ENCODE results near the gene F2RL3. TPM values are rescaled to one million over a fixed set of nuclear protein-coding genes. Genes with fewer than 3 reads are reported as not detected.

Gene F2RL3
- total RNA-seq, 1 experiment from 2014 or later = not detected

GRCh38 chr19:16853066-16853465 is 35.7 kb upstream of the F2RL3 start:
- ChIA-PET POLR2A (no interaction called here), CTCF (no interaction called here)
- TF ChIP-seq REST (IDR thresholded peaks at IDR 0.05; ENCODE audit: insufficient read depth in 1 of 2, low read depth in 2 of 2, low read length in 1 of 2) (no peak), POLR2AphosphoS5 (IDR thresholded peaks at IDR 0.05; ENCODE audit: low read depth, low read length) (no peak), CTCF (IDR thresholded peaks at IDR 0.05) (no peak), SIN3A (IDR thresholded peaks at IDR 0.05; ENCODE audit: borderline replicate concordance, insufficient read depth, low read depth, low read length) (no peak), TCF7L2 (IDR thresholded peaks at IDR 0.05; ENCODE audit: low read depth, low read length) (no peak)
- no peak for ATAC-seq
- intact Hi-C loops (cut with micrococcal nuclease; ENCODE audit: unreplicated experiment) (no loop called here), in situ Hi-C loops (cut with HindIII; ENCODE audit: low pct_unique_long_range_greater_than_20kb, low sequenced_read_pairs) (no loop called here)
- Histone ChIP-seq H3K4me3 (ENCODE audit: low read depth in 2 of 2, low read length in 2 of 2) (no peak overlapping the region), H3K27ac (ENCODE audit: low read length) (no peak overlapping the region), H3K9me3 (ENCODE audit: control insufficient read depth, insufficient read depth, low read depth, low read length) (no peaks in the 10 kb centered on the region), H3K36me3 (ENCODE audit: control insufficient read depth, insufficient read depth, low read length) (peaks cover 2% of the 10 kb centered on the region), H3K27me3 (ENCODE audit: control insufficient read depth, insufficient read depth, low read length) (no peaks in the 10 kb centered on the region), H3K4me1 (ENCODE audit: control insufficient read depth, insufficient read depth, low read length) (no peaks in the 10 kb centered on the region)
- no TSS peak for BruUV-seq (replicated peaks)
- no peak for DNase-seq (ENCODE audit: low read depth, low spot score)

GRCh38 chr19:16856091-16856490 is 32.7 kb upstream of the F2RL3 start:
- Histone ChIP-seq H3K9me3 (ENCODE audit: control insufficient read depth, insufficient read depth, low read depth, low read length) (no peaks in the 10 kb centered on the region), H3K27me3 (ENCODE audit: control insufficient read depth, insufficient read depth, low read length) (no peaks in the 10 kb centered on the region), H3K36me3 (ENCODE audit: control insufficient read depth, insufficient read depth, low read length) (no peaks in the 10 kb centered on the region), H3K4me3 (ENCODE audit: low read depth in 2 of 2, low read length in 2 of 2) (no peak overlapping the region), H3K4me1 (ENCODE audit: control insufficient read depth, insufficient read depth, low read length) (no peaks in the 10 kb centered on the region), H3K27ac (ENCODE audit: low read length) (no peak overlapping the region)
- ChIA-PET POLR2A (no interaction called here), CTCF (no interaction called here)
- peak; percentile 48; the same call in 1 of the 2 replicates for ATAC-seq
- intact Hi-C loops (cut with micrococcal nuclease; ENCODE audit: unreplicated experiment) (no loop called here), in situ Hi-C loops (cut with HindIII; ENCODE audit: low pct_unique_long_range_greater_than_20kb, low sequenced_read_pairs) (no loop called here)
- no peak for TF ChIP-seq TCF7L2 (IDR thresholded peaks at IDR 0.05; ENCODE audit: low read depth, low read length)
- TF ChIP-seq CTCF (IDR thresholded peaks at IDR 0.05) = no peak
- no peak for TF ChIP-seq REST (IDR thresholded peaks at IDR 0.05; ENCODE audit: insufficient read depth in 1 of 2, low read depth in 2 of 2, low read length in 1 of 2)
- TF ChIP-seq SIN3A (IDR thresholded peaks at IDR 0.05; ENCODE audit: borderline replicate concordance, insufficient read depth, low read depth, low read length) = no peak
- TF ChIP-seq POLR2AphosphoS5 (IDR thresholded peaks at IDR 0.05; ENCODE audit: low read depth, low read length) = no peak
- DNase-seq (ENCODE audit: low read depth, low spot score) = no peak
- no TSS peak for BruUV-seq (replicated peaks)
